ENCODE data around the gene DHRS12.

Gene DHRS12

DNA sequence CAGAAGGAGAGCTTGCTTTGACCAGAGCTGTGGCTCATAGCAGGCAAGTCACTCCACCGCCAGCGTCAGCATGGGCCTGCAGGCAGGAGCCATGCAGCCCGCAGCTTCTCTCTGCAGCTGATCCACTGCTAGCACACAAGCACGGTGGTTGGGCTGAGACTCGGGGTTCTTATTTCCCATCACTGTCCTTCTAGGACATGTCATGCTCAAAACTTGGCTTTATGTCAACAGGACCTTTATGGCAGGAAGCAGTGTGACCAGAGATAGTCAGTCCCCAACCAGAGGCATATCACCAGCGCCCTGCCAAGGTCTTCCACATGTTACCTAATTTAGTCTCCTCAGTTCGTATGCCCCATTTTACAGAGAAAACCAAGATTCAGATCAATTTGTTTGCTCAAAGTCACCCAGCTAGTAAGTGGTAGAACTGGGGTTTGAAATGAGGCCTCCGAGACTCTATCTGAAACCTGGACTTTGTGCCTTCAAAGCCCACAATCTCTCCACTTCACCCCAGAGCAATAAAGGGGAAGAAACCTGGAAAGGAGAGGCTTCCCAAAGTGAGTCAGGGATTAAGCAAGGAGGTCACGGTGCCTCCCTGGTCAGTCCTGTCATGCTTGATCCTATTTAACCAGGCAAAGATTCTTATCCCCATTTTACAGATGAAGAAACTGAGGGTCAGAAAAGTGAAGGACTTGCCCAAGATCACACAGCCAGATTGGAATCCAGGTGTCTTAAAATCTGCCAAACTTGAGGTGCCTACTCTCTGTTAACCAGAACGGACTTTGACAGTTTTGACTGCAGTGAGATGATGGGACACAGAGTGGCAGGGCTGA is 36.0 kb upstream of the DHRS12 start:
- Histone ChIP-seq H3K27me3 (ENCODE audit: control insufficient read depth in 1 of 2, insufficient read depth in 2 of 2, low read length in 2 of 2) (no peaks in the 10 kb centered on the region), H3K36me3 (ENCODE audit: insufficient read depth, low read length) (no peaks in the 10 kb centered on the region), H3K4me1 (ENCODE audit: insufficient read depth, low read length) (no peaks in the 10 kb centered on the region), H3K27ac (ENCODE audit: low read depth, low read length) (no peak overlapping the region), H3K9me3 (ENCODE audit: low read length) (no peaks in the 10 kb centered on the region), H3K4me3 (ENCODE audit: low read depth in 1 of 2, low read length in 2 of 2) (no peak overlapping the region), H3K9ac (ENCODE audit: low read length) (no peak overlapping the region)

DNA sequence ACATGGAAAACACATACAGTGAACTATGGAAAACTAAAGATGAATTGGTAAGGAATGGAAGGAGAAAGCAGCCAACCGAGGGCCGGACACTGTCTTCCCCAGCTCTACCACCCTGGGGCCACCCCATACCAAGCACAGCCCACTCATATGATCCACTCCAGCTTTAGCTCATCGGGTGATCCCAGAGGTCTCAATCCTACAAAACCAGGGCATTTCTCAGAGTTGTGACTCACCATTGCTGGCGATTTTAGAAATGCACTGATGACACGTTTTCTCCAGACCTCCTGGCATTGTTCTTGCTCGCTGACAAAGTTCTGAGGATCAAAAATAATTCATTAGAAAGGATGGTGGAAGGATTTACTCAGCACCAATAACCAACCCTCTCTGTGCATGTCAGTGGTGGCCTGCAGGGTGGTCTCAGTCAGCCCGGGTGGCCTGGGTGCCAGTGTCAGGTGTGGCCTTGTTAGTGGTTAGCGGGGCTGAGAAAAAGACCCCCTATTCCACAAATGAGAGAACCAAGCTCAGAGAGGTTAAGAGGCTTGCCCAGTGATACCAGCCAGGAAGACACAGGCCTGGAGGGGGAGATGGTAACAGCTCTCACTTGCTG is 34.4 kb upstream of the DHRS12 start:
- H3K27ac ChIP-seq (ENCODE audit: low read depth, low read length) = no peak overlapping the region
- no peaks in the 10 kb centered on the region for H3K36me3 ChIP-seq (ENCODE audit: insufficient read depth, low read length)
- H3K9me3 ChIP-seq (ENCODE audit: low read length) = no peaks in the 10 kb centered on the region
- no peaks in the 10 kb centered on the region for H3K4me1 ChIP-seq (ENCODE audit: insufficient read depth, low read length)
- no peak overlapping the region for H3K9ac ChIP-seq (ENCODE audit: low read length)
- no peaks in the 10 kb centered on the region for H3K27me3 ChIP-seq (ENCODE audit: control insufficient read depth in 1 of 2, insufficient read depth in 2 of 2, low read length in 2 of 2)
- no peak overlapping the region for H3K4me3 ChIP-seq (ENCODE audit: low read depth in 1 of 2, low read length in 2 of 2)

DNA sequence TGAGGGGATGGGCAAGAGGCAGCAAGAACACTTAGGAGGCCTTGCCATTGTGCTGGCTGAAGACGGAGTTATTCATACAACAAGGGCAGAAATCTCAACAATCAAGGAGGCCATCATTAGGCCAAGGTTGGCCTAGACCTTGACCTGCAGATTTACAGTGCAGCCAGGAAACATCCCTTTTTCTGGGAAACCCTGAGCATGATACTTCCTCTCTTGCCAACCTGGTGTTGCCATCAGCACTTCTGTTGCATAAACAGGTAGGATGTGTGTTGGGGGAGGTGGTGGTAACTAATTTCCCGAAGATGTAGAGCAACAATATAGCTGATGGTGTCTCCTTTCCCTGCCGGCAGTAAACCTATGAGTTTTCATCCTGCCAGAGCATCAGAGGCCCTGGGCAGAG is 33.1 kb upstream of the DHRS12 start:
- Histone ChIP-seq H3K27me3 (ENCODE audit: control insufficient read depth in 1 of 2, insufficient read depth in 2 of 2, low read length in 2 of 2) (no peaks in the 10 kb centered on the region), H3K27ac (ENCODE audit: low read depth, low read length) (no peak overlapping the region), H3K9me3 (ENCODE audit: low read length) (no peaks in the 10 kb centered on the region), H3K4me3 (ENCODE audit: low read depth in 1 of 2, low read length in 2 of 2) (no peak overlapping the region), H3K9ac (ENCODE audit: low read length) (no peak overlapping the region), H3K4me1 (ENCODE audit: insufficient read depth, low read length) (no peaks in the 10 kb centered on the region), H3K36me3 (ENCODE audit: insufficient read depth, low read length) (no peaks in the 10 kb centered on the region)

DNA sequence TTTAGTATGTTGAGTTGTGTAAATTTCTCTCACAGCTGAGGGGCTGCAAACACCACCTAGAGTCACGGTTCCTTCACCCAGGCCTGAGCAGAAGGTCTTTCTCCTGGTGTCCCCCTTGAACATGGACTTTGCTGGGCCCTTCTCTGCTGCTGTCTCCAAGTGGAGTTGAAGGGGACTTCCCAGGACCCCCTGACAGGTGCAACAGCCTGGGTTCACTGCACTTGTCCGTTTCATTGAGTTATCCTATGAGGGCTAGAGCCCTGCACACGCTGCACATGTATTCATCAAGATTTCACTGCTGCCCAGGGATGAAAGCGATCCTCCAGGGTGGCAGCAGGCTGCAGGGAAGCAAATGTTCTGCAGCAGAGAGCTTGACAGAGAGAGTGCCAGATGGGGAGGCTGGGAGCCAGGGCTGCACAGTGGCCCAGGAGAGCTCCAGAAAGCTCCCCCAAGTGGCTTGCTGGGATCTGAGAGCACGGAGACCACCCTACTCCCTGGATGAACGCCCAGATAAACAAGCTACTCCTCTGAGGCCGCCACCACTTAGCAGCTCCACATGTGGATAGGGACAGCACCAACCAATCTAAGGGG is 30.7 kb upstream of the DHRS12 start:
- Histone ChIP-seq H3K36me3 (ENCODE audit: insufficient read depth, low read length) (no peaks in the 10 kb centered on the region), H3K9ac (ENCODE audit: low read length) (no peak overlapping the region), H3K27ac (ENCODE audit: low read depth, low read length) (no peak overlapping the region), H3K4me1 (ENCODE audit: insufficient read depth, low read length) (no peaks in the 10 kb centered on the region), H3K9me3 (ENCODE audit: low read length) (no peaks in the 10 kb centered on the region), H3K27me3 (ENCODE audit: control insufficient read depth in 1 of 2, insufficient read depth in 2 of 2, low read length in 2 of 2) (no peaks in the 10 kb centered on the region), H3K4me3 (ENCODE audit: low read depth in 1 of 2, low read length in 2 of 2) (no peak overlapping the region)

DNA sequence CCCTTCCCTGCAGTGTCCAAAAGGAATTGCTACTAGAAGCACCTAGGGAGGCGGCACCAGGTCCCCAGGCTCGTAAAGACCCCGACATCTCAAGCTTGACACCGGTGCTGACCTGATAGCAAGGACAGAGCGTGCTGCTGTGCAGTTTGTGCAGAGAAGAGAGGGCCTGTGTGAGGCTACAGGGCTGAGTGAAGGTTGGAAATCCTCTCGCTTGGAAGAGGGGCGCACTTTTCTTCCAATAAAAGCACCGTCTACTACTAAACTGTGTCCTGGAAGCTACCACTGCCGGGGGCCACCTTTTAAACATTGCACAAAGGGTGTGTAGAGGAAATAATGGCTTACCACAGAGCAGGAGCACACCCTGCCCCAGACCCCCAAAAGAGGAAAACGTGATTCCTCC is 30.0 kb upstream of the DHRS12 start:
- no peaks in the 10 kb centered on the region for H3K36me3 ChIP-seq (ENCODE audit: insufficient read depth, low read length)
- H3K4me3 ChIP-seq (ENCODE audit: low read depth in 1 of 2, low read length in 2 of 2) = no peak overlapping the region
- no peak overlapping the region for H3K9ac ChIP-seq (ENCODE audit: low read length)
- no peaks in the 10 kb centered on the region for H3K9me3 ChIP-seq (ENCODE audit: low read length)
- H3K4me1 ChIP-seq (ENCODE audit: insufficient read depth, low read length) = no peaks in the 10 kb centered on the region
- H3K27me3 ChIP-seq (ENCODE audit: control insufficient read depth in 1 of 2, insufficient read depth in 2 of 2, low read length in 2 of 2) = no peaks in the 10 kb centered on the region
- no peak overlapping the region for H3K27ac ChIP-seq (ENCODE audit: low read depth, low read length)

DNA sequence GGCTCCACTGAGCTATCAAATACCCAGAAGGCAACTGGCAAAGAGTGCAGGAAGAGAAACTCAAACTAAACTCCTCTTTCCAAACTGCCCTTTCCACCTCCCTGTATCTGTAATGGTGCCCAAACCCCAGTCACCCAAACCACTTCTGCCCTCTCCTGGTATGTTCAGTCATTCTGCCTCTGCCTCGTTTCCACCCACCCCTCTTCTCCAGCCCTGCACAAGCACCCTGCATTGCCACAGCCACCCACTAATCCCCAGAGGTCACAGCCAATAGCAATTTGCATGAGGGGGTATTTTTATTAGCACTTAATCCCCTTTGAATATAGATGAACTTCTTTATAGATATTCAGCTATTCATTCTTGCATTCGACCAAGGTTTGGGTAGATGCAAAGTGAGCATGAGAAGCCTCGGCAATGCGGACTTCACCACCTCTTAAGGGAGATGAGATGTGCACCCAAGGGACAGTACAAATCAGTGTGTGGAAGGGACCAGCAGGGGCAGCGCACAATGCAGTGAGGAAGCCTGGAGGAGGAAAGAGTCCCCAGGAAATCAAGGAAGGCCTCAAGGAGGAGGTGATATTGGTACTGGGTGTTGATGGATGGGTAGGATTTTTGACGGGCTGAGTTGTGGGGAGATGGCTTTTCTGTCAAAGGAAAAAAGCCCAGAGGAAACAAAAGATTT is 28.6 kb upstream of the DHRS12 start:
- no peaks in the 10 kb centered on the region for H3K9me3 ChIP-seq (ENCODE audit: low read length)
- H3K9ac ChIP-seq (ENCODE audit: low read length) = no peak overlapping the region
- no peaks in the 10 kb centered on the region for H3K27me3 ChIP-seq (ENCODE audit: control insufficient read depth in 1 of 2, insufficient read depth in 2 of 2, low read length in 2 of 2)
- H3K4me1 ChIP-seq (ENCODE audit: insufficient read depth, low read length) = peaks cover 4% of the 10 kb centered on the region
- H3K36me3 ChIP-seq (ENCODE audit: insufficient read depth, low read length) = no peaks in the 10 kb centered on the region
- H3K27ac ChIP-seq (ENCODE audit: low read depth, low read length) = no peak overlapping the region
- H3K4me3 ChIP-seq (ENCODE audit: low read depth in 1 of 2, low read length in 2 of 2) = no peak overlapping the region

DNA sequence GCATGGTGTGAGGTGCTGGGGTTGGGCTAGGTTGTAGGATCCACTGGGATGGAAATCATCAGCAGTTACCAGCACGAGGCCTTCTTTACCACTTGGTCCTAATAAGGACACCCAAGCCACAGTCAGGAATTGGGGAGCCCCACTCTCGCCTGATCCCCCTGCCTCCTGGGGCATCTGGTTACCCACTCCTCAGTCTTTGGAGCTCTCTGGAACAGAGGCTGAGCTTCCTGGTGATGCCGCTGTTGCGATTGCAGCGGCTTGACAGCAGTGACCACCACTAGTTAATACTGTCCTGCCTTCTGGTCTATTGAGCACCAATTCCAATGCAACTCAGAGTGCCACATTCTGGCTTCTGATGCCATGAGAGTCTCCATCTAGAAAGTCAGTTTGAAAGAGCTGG is 27.6 kb upstream of the DHRS12 start:
- no peak overlapping the region for H3K27ac ChIP-seq (ENCODE audit: low read depth, low read length)
- H3K4me3 ChIP-seq (ENCODE audit: low read depth in 1 of 2, low read length in 2 of 2) = no peak overlapping the region
- no peaks in the 10 kb centered on the region for H3K27me3 ChIP-seq (ENCODE audit: control insufficient read depth in 1 of 2, insufficient read depth in 2 of 2, low read length in 2 of 2)
- H3K9ac ChIP-seq (ENCODE audit: low read length) = no peak overlapping the region
- no peaks in the 10 kb centered on the region for H3K9me3 ChIP-seq (ENCODE audit: low read length)
- H3K36me3 ChIP-seq (ENCODE audit: insufficient read depth, low read length) = no peaks in the 10 kb centered on the region
- peaks cover 15% of the 10 kb centered on the region for H3K4me1 ChIP-seq (ENCODE audit: insufficient read depth, low read length)

DNA sequence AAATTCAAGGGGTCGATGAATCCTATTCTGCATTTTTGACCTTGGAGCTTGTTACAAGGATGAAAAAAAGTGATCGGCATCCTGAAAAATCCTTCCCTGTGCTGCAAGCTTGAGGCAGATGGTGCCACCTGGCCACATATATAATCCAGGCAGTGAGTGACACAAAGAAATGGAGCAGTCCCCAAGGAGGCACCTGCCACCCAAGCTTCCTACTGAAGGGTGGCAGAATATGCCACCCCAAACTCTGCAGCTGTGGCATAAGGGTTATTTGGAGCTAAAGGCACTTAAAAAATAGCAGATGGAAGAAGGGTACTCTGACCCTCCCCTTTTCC is 25.6 kb upstream of the DHRS12 start:
- Histone ChIP-seq H3K27ac (ENCODE audit: low read depth, low read length) (no peak overlapping the region), H3K4me1 (ENCODE audit: insufficient read depth, low read length) (peaks cover 32% of the 10 kb centered on the region), H3K27me3 (ENCODE audit: control insufficient read depth in 1 of 2, insufficient read depth in 2 of 2, low read length in 2 of 2) (no peaks in the 10 kb centered on the region), H3K4me3 (ENCODE audit: low read depth in 1 of 2, low read length in 2 of 2) (no peak overlapping the region), H3K9me3 (ENCODE audit: low read length) (no peaks in the 10 kb centered on the region), H3K36me3 (ENCODE audit: insufficient read depth, low read length) (no peaks in the 10 kb centered on the region), H3K9ac (ENCODE audit: low read length) (no peak overlapping the region)

DNA sequence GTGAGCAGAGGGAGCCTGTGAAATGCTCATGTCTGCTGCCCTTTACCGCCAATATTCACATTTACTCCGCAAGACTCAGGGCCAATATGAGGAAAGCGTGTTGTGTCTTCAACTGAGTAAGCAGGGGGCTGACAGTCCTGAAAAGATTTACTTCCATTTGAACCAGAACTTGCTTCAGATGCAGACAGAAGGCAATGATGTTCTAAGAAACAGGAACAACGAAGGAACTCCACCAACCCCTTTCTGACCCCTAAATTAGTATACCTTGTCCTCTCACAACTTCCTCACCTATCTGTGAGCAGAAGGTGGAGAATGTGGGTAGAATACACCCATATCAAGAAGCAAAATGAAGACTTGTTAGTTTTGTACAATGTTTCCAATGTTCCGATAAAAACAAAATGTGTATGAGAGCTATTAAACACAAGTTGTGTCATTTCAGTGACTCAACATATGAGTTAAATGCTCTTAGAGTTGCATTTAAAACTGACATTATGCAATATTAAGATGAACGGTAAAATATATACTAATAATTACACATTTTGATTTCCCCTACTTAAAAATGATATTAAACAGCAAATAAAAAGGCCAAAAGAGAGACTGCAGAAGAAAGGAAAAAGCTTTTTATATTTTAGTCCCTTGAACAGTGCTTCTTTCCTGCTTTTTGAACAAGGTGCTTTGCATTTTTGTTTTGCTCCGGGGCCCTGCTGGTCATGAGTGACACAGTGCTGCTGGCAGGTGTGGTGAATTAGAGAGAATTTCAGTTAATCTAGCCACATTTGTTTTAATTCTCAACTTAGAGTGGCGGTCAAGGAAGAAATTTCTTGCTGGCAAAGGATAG is 25.0 kb upstream of the DHRS12 start:
- peaks cover 32% of the 10 kb centered on the region for H3K4me1 ChIP-seq (ENCODE audit: insufficient read depth, low read length)
- H3K9ac ChIP-seq (ENCODE audit: low read length) = no peak overlapping the region
- no peaks in the 10 kb centered on the region for H3K9me3 ChIP-seq (ENCODE audit: low read length)
- H3K27ac ChIP-seq (ENCODE audit: low read depth, low read length) = no peak overlapping the region
- H3K27me3 ChIP-seq (ENCODE audit: control insufficient read depth in 1 of 2, insufficient read depth in 2 of 2, low read length in 2 of 2) = no peaks in the 10 kb centered on the region
- H3K4me3 ChIP-seq (ENCODE audit: low read depth in 1 of 2, low read length in 2 of 2) = no peak overlapping the region
- no peaks in the 10 kb centered on the region for H3K36me3 ChIP-seq (ENCODE audit: insufficient read depth, low read length)

DNA sequence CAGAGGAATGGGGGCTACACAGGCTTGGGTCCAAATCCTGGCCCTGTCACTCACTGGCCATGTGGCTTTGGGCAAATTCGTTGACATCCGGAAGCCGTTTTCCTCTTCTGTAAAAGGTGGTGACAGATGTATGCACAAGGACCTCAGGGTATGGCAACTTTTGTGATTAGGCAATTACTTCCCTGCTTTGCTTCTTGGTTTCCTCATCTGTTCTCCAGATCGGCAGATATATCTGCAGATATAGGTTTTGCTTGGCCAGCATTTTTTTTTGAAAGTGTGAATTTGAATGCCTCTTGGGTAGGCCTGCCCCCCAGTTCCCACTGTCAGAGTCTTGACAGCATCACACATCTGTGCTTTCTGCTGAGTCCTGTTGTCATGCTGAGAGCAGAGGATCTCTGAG is 23.3 kb upstream of the DHRS12 start:
- no peak overlapping the region for H3K4me3 ChIP-seq (ENCODE audit: low read depth in 1 of 2, low read length in 2 of 2)
- H3K9ac ChIP-seq (ENCODE audit: low read length) = no peak overlapping the region
- H3K4me1 ChIP-seq (ENCODE audit: insufficient read depth, low read length) = peaks cover 32% of the 10 kb centered on the region
- no peaks in the 10 kb centered on the region for H3K27me3 ChIP-seq (ENCODE audit: control insufficient read depth in 1 of 2, insufficient read depth in 2 of 2, low read length in 2 of 2)
- no peaks in the 10 kb centered on the region for H3K36me3 ChIP-seq (ENCODE audit: insufficient read depth, low read length)
- H3K9me3 ChIP-seq (ENCODE audit: low read length) = no peaks in the 10 kb centered on the region
- H3K27ac ChIP-seq (ENCODE audit: low read depth, low read length) = no peak overlapping the region

DNA sequence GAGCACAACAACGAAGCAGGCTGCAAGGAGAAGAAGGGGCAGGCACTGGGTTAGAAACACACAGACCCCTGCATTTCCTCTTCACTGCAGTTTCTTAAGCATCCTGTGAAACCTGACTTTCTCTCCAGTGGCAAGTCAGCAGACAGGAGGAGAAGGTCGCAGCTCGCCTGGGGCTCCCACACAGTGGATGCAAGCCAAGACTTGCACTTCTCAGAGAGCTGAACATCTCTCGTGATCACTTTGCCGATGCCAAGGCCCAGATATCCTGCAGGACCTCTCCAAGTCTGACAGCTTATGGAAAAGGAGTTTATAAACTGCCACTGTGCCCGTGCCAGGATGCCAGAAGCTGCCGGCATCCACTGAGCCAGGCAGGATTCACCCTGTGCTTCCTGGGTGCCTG is 22.6 kb upstream of the DHRS12 start:
- Histone ChIP-seq H3K9ac (ENCODE audit: low read length) (no peak overlapping the region), H3K27ac (ENCODE audit: low read depth, low read length) (peak overlapping the region; percentile 30), H3K4me1 (ENCODE audit: insufficient read depth, low read length) (peaks cover 32% of the 10 kb centered on the region), H3K36me3 (ENCODE audit: insufficient read depth, low read length) (no peaks in the 10 kb centered on the region), H3K9me3 (ENCODE audit: low read length) (no peaks in the 10 kb centered on the region), H3K27me3 (ENCODE audit: control insufficient read depth in 1 of 2, insufficient read depth in 2 of 2, low read length in 2 of 2) (no peaks in the 10 kb centered on the region), H3K4me3 (ENCODE audit: low read depth in 1 of 2, low read length in 2 of 2) (no peak overlapping the region)
